Breast epithelium (tissue), 3 donors: ENCODE results near the gene UBXN11.

Experiments
- POLR2A ChIP-seq: fragments of 450-650 bp; IDR thresholded peaks from one replicate; pipeline ENCODE4 v1.6.1; 2016; ENCODE audit warnings: antibody characterized with exemption, mild to moderate bottlenecking, moderate library complexity
- POLR2AphosphoS5 ChIP-seq, 3 donors: sonication (generic); formaldehyde crosslinking; IDR thresholded peaks; one replicate each; pipeline ENCODE4 v1.6.1; 2017; ENCODE audit warnings: antibody characterized with exemption in 3 of 3
- TF ChIP-seq, protein P1 (sequence below), 3 donors: fragments of 450-650 bp; IDR thresholded peaks; one replicate each; pipeline ENCODE4 v1.5.1; 2016 to 2017; ENCODE audit warnings: antibody characterized with exemption in 3 of 3, mild to moderate bottlenecking in 3 of 3, moderate library complexity in 3 of 3

DNA sequence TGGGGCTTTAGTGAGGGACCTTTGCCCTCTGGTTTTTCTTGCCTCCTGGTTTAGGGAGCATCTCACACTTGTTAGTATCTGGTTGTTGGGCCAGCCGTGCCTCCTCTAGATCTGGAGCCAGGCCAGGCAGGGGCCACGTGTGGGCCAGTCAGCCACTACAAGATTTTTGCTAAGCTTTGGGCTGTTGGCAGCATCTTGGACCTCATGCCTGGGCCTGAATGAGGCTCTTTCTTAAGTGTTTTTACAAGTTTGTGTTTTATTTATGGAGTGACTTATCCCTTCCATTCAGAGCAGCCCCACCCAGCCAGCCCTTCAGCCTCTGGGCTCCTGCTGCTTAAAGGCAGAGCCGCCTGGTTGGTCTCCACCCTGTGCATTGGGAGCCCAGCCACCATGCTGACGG is 28.1 kb downstream of the UBXN11 start:
- TF ChIP-seq, protein P1, sequence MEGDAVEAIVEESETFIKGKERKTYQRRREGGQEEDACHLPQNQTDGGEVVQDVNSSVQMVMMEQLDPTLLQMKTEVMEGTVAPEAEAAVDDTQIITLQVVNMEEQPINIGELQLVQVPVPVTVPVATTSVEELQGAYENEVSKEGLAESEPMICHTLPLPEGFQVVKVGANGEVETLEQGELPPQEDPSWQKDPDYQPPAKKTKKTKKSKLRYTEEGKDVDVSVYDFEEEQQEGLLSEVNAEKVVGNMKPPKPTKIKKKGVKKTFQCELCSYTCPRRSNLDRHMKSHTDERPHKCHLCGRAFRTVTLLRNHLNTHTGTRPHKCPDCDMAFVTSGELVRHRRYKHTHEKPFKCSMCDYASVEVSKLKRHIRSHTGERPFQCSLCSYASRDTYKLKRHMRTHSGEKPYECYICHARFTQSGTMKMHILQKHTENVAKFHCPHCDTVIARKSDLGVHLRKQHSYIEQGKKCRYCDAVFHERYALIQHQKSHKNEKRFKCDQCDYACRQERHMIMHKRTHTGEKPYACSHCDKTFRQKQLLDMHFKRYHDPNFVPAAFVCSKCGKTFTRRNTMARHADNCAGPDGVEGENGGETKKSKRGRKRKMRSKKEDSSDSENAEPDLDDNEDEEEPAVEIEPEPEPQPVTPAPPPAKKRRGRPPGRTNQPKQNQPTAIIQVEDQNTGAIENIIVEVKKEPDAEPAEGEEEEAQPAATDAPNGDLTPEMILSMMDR (IDR thresholded peaks at IDR 0.05): no peak
- TF ChIP-seq POLR2A (no peak), POLR2AphosphoS5 (IDR thresholded peaks at IDR 0.05) (no peak)
